A549 (cell line): Measurements from ENCODE around the gene SMOC1. TPM values are rescaled to one million over a fixed set of nuclear protein-coding genes. Genes with fewer than 3 reads are reported as not detected.

ENCODE experiments used
- ATAC-seq, 2 experiments: fragments of 200-7000 bp in 1 of 2; fragments of >200 bp in 1 of 2; cut with Nextera tagmentation in 1 of 2; cut with Tn5 transposase in 1 of 2; 3 replicates each; pipeline versions ENCODE4 v1.8.0 to v1.9.1; 2018 to 2020; ENCODE audit warnings: mild to moderate bottlenecking in 1 of 2, moderate library complexity in 1 of 2
- CTCF ChIA-PET: fragments of 300-600 bp; sonication (Branson Sonifier 250); formaldehyde crosslinking; extraction: SDS; loops from one replicate; lab custom pipeline; 2021; ENCODE audit warnings: antibody characterized with exemption, inconsistent platforms; lab: Yijun Ruan, JAX
- POLR2A ChIA-PET: fragments of 350-600 bp; formaldehyde crosslinking; extraction: SDS; loops from one replicate; lab custom pipeline; 2021; ENCODE audit warnings: antibody characterized with exemption, inconsistent platforms; lab: Yijun Ruan, JAX
- DNase-seq, 2 experiments: peaks; one replicate each; pipeline versions ENCODE4 v3.0.0 to v3.0.0-alpha.2; 2011 to 2016; ENCODE audit warnings: low read depth in 1 of 2, low spot score in 1 of 2
- FAIRE-seq: peaks from 2 replicates; lab custom pipeline; 2011; peaks lifted over from hg19 to GRCh38; lab: Jason Lieb, UNC
- H3K27ac ChIP-seq, 2 experiments: fragments of >200 bp; sonication (Bioruptor Twin); formaldehyde crosslinking; 3 replicates each; pipeline ENCODE4 v1.5.1; 2016 to 2017
- H3K4me1 ChIP-seq: fragments of >200 bp; sonication (Bioruptor Twin); formaldehyde crosslinking; 3 replicates; pipeline ENCODE4 v1.6.1; 2016
- H3K4me2 ChIP-seq: fragments of >200 bp; sonication (Bioruptor Twin); formaldehyde crosslinking; 3 replicates; pipeline ENCODE4 v1.6.1; 2016
- H3K4me3 ChIP-seq: fragments of >200 bp; sonication (Bioruptor Twin); formaldehyde crosslinking; 3 replicates; pipeline ENCODE4 v1.5.1; 2016
- H3K9me3 ChIP-seq: fragments of >200 bp; sonication (Bioruptor Twin); formaldehyde crosslinking; 3 replicates; pipeline ENCODE4 v1.6.1; 2016
- BHLHE40 ChIP-seq: IDR thresholded peaks from 2 replicates; pipeline ENCODE4 v1.6.1; 2012; ENCODE audit warnings: low read depth, low read length, inconsistent platforms
- CEBPB ChIP-seq, 2 experiments: fragments of >200 bp in 1 of 2; sonication (Bioruptor Twin) in 1 of 2; formaldehyde crosslinking in 1 of 2; IDR thresholded peaks; 2 replicates each; pipeline ENCODE4 v1.6.1; 2012 to 2016
- CHD2 ChIP-seq: fragments of 150-350 bp; IDR thresholded peaks from 2 replicates; pipeline ENCODE4 v1.6.1; 2014; ENCODE audit warnings: low read length; ENCODE audit not compliant: partially characterized antibody
- EHF ChIP-seq: fragments of 250-450 bp; sonication (Bioruptor Pico); IDR thresholded peaks from 2 replicates; pipeline ENCODE4 v1.5.0; 2020; ENCODE audit warnings: mild to moderate bottlenecking
- EHMT2 ChIP-seq: fragments of 200-600 bp; sonication (generic); IDR thresholded peaks from 2 replicates; pipeline ENCODE4 v1.6.1; 2016; ENCODE audit warnings: antibody characterized with exemption, low read depth, mild to moderate bottlenecking, moderate library complexity
- EP300 ChIP-seq, 2 experiments: fragments of >200 bp; sonication (Bioruptor Twin); formaldehyde crosslinking; IDR thresholded peaks; 2 replicates in 1 of 2; 3 replicates in 1 of 2; pipeline ENCODE4 v1.6.1; 2016 to 2017
- FOSL2 ChIP-seq, 2 experiments: fragments of 450-650 bp in 1 of 2; fragments of >200 bp in 1 of 2; sonication (Bioruptor Twin) in 1 of 2; formaldehyde crosslinking; IDR thresholded peaks; 2 replicates each; pipeline versions ENCODE4 v1.5.0 to v1.6.1; 2016 to 2020; ENCODE audit warnings: mild to moderate bottlenecking in 1 of 2, moderate library complexity in 1 of 2
- FOXS1 ChIP-seq: fragments of 250-450 bp; sonication (Bioruptor Pico); IDR thresholded peaks from 2 replicates; pipeline ENCODE4 v1.5.0; 2020; ENCODE audit warnings: mild to moderate bottlenecking, moderate library complexity
- GATA3 ChIP-seq: IDR thresholded peaks from 2 replicates; pipeline ENCODE4 v1.6.1; 2012; ENCODE audit warnings: borderline replicate concordance
- HDAC2 ChIP-seq: fragments of 200-600 bp; sonication (generic); IDR thresholded peaks from 2 replicates; pipeline ENCODE4 v1.6.1; 2016
- HEYL ChIP-seq: fragments of 250-450 bp; sonication (Bioruptor Pico); IDR thresholded peaks from 2 replicates; pipeline ENCODE4 v1.8.0; 2021; ENCODE audit warnings: mild to moderate bottlenecking, moderate library complexity
- HOXB5 ChIP-seq: fragments of 250-450 bp; sonication (Bioruptor Pico); IDR thresholded peaks from 2 replicates; pipeline ENCODE4 v1.5.0; 2020; ENCODE audit warnings: mild to moderate bottlenecking, moderate library complexity
- JUN ChIP-seq, 2 experiments: fragments of >200 bp; sonication (Bioruptor Twin); formaldehyde crosslinking; IDR thresholded peaks; 2 replicates in 1 of 2; 3 replicates in 1 of 2; pipeline ENCODE4 v1.6.1; 2016 to 2017
- JUNB ChIP-seq: fragments of >200 bp; sonication (Bioruptor Twin); formaldehyde crosslinking; IDR thresholded peaks from 2 replicates; pipeline ENCODE4 v1.6.1; 2016
- KDM1A ChIP-seq: fragments of 200-600 bp; sonication (generic); IDR thresholded peaks from 2 replicates; pipeline ENCODE4 v1.6.1; 2016; ENCODE audit warnings: low read depth, mild to moderate bottlenecking
- KDM5A ChIP-seq: fragments of 200-600 bp; sonication (generic); IDR thresholded peaks from 2 replicates; pipeline ENCODE4 v1.6.1; 2016; ENCODE audit warnings: antibody characterized with exemption, mild to moderate bottlenecking
- MYC ChIP-seq: IDR thresholded peaks from 2 replicates; pipeline ENCODE4 v1.6.1; 2012; ENCODE audit warnings: mild to moderate bottlenecking, inconsistent platforms, low read length, improper control_type of control experiment, borderline replicate concordance
- NFE2L2 ChIP-seq: fragments of 150-350 bp; conservative IDR thresholded peaks from 2 replicates; pipeline ENCODE4 v1.6.1; 2014; ENCODE audit warnings: low read length
- NPAS2 ChIP-seq: fragments of 250-450 bp; sonication (Bioruptor Pico); IDR thresholded peaks from 2 replicates; pipeline ENCODE4 v1.8.0; 2022; ENCODE audit warnings: mild to moderate bottlenecking, moderate library complexity, borderline replicate concordance
- POLR2AphosphoS2 ChIP-seq: conservative IDR thresholded peaks from 2 replicates; pipeline ENCODE4 v1.6.1; 2012; ENCODE audit warnings: low read length, improper control_type of control experiment, inconsistent platforms
- RARB ChIP-seq: fragments of 250-450 bp; sonication (Bioruptor Pico); IDR thresholded peaks from 2 replicates; pipeline ENCODE4 v1.8.0; 2021; ENCODE audit warnings: mild to moderate bottlenecking, moderate library complexity
- RFX5 ChIP-seq: fragments of 450-650 bp; IDR thresholded peaks from 2 replicates; pipeline ENCODE4 v1.7.1; 2014; ENCODE audit warnings: antibody characterized with exemption, mild to moderate bottlenecking, moderate library complexity
- TFCP2L1 ChIP-seq: fragments of 250-450 bp; sonication (Bioruptor Pico); IDR thresholded peaks from 2 replicates; pipeline ENCODE4 v1.5.0; 2021; ENCODE audit warnings: mild to moderate bottlenecking
- ZC3H11A ChIP-seq: fragments of 450-650 bp; IDR thresholded peaks from 2 replicates; pipeline ENCODE4 v1.6.1; 2014; ENCODE audit warnings: antibody characterized with exemption, mild to moderate bottlenecking
- ZNF302 ChIP-seq: fragments of 250-450 bp; sonication (Bioruptor Pico); IDR thresholded peaks from 2 replicates; pipeline ENCODE4 v1.9.0; 2021; ENCODE audit warnings: inconsistent platforms, mild to moderate bottlenecking, moderate library complexity
- WGBS: methylation state at CpG from one replicate; pipeline ENCODE4 v1.1.6; 2017; ENCODE audit errors: missing lambda C conversion rate; 5-methylcytosine and 5-hydroxymethylcytosine counted together
- polyA plus RNA-seq, 4 experiments: library from polyadenylated mRNA; depleted of rRNA in 3 of 4; stranded (reverse); fragments of >200 nt; fragmentation: RNase III in 1 of 4; extraction: RNeasy Plus Mini Kit Qiagen cat#74134 plus additional on column Dnase treatment in 1 of 4; gene quantifications; 2 replicates in 3 of 4; 3 replicates in 1 of 4; pipeline ENCODE4 v1.2.3, GENCODE V29; 2011 to 2017
- TF ChIP-seq, protein P1 (sequence below): IDR thresholded peaks from 2 replicates; pipeline ENCODE4 v1.6.1; 2012
- TF ChIP-seq, protein P2 (sequence below): IDR thresholded peaks from 2 replicates; pipeline ENCODE4 v1.6.1; 2012; ENCODE audit warnings: low read depth, borderline replicate concordance

SMOC1 gene
- polyA plus RNA-seq, 2 of the 4 experiments (the other 2 are of a cell fraction): 12.2 to 18.4 TPM

DNA sequence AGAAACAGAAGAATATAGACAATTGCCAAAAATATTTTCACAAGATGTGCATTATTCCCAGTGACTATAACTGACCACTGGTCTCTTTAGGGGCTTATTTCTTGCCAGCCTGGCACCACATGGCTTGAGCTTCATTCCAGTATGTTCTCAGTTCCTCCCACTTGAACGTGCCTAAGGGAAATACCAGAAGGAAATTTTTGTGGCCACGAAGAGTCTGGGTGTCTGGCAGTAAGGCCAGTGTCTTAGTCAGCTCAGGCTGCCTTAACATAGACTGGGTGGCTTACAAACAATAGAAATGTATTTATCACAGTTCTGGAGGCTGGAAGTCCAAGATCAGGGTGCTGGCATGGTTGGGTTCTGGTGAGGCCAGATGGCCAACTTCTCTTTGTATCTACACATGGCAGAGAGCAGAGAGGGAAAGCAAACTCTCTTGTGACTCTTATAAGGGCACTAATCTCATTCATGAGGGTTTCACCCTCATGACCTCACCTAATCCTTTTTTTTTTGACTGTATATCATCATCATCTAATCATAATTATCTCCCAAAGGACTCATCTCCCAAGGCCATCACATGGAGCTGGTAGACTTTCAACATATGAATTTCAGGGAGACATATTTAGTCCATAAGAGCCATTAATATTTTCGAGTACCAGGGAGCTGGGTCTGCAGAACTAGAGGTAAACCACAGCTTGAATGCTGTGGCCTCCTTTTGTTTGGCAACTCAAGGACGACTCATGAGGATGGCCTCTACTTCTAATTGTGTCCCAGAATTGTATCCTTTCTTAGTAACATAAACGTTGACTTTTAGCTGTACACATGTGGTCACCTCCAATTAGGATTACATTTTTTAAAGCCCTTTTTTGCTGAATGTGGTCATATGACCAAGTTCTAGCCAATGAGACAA is 5.1 kb upstream of the SMOC1 start:
- FAIRE-seq: no peak

DNA sequence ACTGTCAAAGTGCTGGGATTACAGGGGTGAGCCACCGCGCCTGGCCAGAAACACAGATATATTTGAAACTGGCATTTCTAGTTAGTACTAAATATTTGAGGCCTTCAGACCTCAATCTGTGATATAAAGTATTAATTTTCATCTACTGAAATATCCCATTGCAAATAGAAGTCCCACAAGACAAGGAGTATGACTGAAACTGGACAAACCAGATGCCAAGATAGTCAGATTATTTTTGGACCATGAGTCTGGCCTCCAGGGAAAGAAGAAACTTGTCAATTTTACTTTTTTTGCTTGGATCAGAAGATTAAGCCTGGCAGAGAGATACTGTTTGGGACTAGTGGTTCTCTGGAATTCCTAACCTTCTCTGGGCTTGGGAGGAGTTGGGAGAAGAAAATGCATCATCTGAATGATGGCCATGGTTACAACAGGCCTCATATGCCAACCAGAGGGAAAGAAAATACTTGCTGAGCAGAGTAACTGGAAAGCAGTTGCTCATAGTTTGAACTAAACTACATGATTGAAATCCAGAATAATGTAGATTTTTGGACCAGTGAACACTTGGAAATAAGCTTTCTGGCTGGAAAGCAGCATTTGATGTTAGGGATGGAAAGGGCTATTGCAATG is 2.9 kb upstream of the SMOC1 start:
- no peak for DNase-seq
- TF ChIP-seq, protein P1, sequence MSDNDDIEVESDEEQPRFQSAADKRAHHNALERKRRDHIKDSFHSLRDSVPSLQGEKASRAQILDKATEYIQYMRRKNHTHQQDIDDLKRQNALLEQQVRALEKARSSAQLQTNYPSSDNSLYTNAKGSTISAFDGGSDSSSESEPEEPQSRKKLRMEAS: no peak
- TF ChIP-seq, protein P2, sequence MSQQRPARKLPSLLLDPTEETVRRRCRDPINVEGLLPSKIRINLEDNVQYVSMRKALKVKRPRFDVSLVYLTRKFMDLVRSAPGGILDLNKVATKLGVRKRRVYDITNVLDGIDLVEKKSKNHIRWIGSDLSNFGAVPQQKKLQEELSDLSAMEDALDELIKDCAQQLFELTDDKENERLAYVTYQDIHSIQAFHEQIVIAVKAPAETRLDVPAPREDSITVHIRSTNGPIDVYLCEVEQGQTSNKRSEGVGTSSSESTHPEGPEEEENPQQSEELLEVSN: no peak
- TF ChIP-seq EP300 (IDR thresholded peaks at IDR 0.05) (no peak), RARB (CRISPR knock-in tag) (no peak), ZNF302 (CRISPR knock-in tag) (no peak), CHD2 (no peak), JUN (IDR thresholded peaks at IDR 0.05) (no peak), CEBPB (IDR thresholded peaks at IDR 0.05) (no peak), GATA3 (no peak), KDM5A (no peak), RFX5 (no peak), TFCP2L1 (no peak), ZC3H11A (no peak), HDAC2 (no peak), HOXB5 (no peak)
- H3K4me1 ChIP-seq: peaks cover 16% of the 10 kb centered on the region; the same call in 2 of the 3 replicates
- no peak overlapping the region for H3K4me3 ChIP-seq
- H3K27ac ChIP-seq: peak overlapping the region in 1 of 2 experiments; percentile 44; a peak in 4 of 6 replicates
- ChIA-PET CTCF (interaction anchor here (0.6 to 6.6 kb wide), 6 partner anchors 11 to 198 kb away, joined by 3 to 57 read pairs (median 5); no protein-coding TSS in a partner anchor), POLR2A (no interaction called here)
- no peak overlapping the region for H3K4me2 ChIP-seq
- ATAC-seq: no peak
- no peaks in the 10 kb centered on the region for H3K9me3 ChIP-seq
- 42% methylated on average over 2 of the region's 2 CpGs for WGBS
- FAIRE-seq: no peak

More for the DNA sequence above, 5.1 kb upstream of the SMOC1 start:
- H3K4me1 ChIP-seq: peaks cover 16% of the 10 kb centered on the region; the same call in 2 of the 3 replicates
- WGBS: 21% methylated on average over 5 of the region's 5 CpGs
- H3K27ac ChIP-seq: no peak overlapping the region
- TF ChIP-seq JUN (IDR thresholded peaks at IDR 0.05) (no peak), NFE2L2 (no peak), EHF (no peak), EHMT2 (no peak)
- POLR2A ChIA-PET: no interaction called here
- H3K4me2 ChIP-seq: no peak overlapping the region
- DNase-seq: no peak
- ATAC-seq: no peak
- no peak overlapping the region for H3K4me3 ChIP-seq
- H3K9me3 ChIP-seq: peaks cover 5% of the 10 kb centered on the region; the same call in 1 of the 3 replicates
- CTCF ChIA-PET: interaction anchor here (0.6 to 1.6 kb wide), 4 partner anchors 26 to 313 kb away, joined by 3 to 8 read pairs (median 4); no protein-coding TSS in a partner anchor

DNA sequence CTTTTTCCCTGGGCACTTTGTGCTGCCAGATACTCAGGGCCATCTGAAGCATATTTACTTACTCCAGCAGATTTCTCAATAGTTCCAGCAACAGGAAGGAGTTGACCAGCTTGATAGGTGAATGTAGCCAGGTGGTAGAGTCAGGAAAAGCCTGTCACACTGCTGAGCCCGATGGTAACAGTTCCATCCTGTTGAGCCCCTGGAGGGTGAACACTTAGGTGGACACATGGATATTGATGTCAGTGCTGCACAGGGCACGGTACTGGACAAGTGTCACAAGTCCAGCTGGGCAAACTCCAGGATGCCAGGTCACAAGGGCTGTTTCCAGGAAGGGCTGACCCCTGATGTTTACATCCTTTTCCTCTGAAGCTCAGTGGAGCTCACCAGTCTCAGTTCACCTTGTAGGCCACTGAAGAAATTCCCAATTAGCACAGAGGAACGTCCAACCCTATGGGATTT is 2.3 kb upstream of the SMOC1 start:
- 49% methylated on average over 3 of the region's 3 CpGs for WGBS
- peak overlapping the region; percentile 37 to 44; a peak in 5 of 6 replicates for H3K27ac ChIP-seq
- DNase-seq (no peak), FAIRE-seq (no peak), ATAC-seq (no peak)
- H3K4me3 ChIP-seq: no peak overlapping the region
- no peak overlapping the region for H3K4me2 ChIP-seq
- no peaks in the 10 kb centered on the region for H3K9me3 ChIP-seq
- POLR2A ChIA-PET: no interaction called here
- peaks cover 16% of the 10 kb centered on the region; the same call in 2 of the 3 replicates for H3K4me1 ChIP-seq
- TF ChIP-seq KDM1A: no peak
- no peak for TF ChIP-seq POLR2AphosphoS2
- no peak for TF ChIP-seq FOSL2 (IDR thresholded peaks at IDR 0.05)
- no peak for TF ChIP-seq FOSL2 (CRISPR knock-in tag; IDR thresholded peaks at IDR 0.05)
- TF ChIP-seq RARB (CRISPR knock-in tag): no peak
- no peak for TF ChIP-seq FOXS1
- no peak for TF ChIP-seq MYC
- no peak for TF ChIP-seq HEYL (CRISPR knock-in tag)
- no peak for TF ChIP-seq JUNB
- no peak for TF ChIP-seq NPAS2
- no peak for TF ChIP-seq BHLHE40
- TF ChIP-seq ZNF302 (CRISPR knock-in tag): no peak
- CTCF ChIA-PET: interaction anchor here (0.6 to 6.6 kb wide), 10 partner anchors 11 to 197 kb away, joined by 3 to 57 read pairs (median 5); no protein-coding TSS in a partner anchor
